GM12864 (cell line): Measurements from ENCODE around the gene CIPC.

Source experiments
- DNase-seq: peaks from one replicate; pipeline ENCODE4 v3.0.0-alpha.2; 2011; ENCODE audit warnings: low read depth
- H3K4me3 ChIP-seq: 2 replicates; pipeline ENCODE4 v1.5.1; 2011; ENCODE audit warnings: mild to moderate bottlenecking, low read depth, low read length, control low read depth
- CTCF ChIP-seq: IDR thresholded peaks from 2 replicates; pipeline ENCODE4 v1.5.1; 2011; ENCODE audit warnings: low read depth, mild to moderate bottlenecking, moderate library complexity, low read length, control low read depth, inconsistent platforms; ENCODE audit errors: missing control alignments

Gene CIPC

GRCh38 chr14:77074969-77075368 lies 23.1 kb upstream of the CIPC start:
- no peak for TF ChIP-seq CTCF
- no peak for DNase-seq

GRCh38 chr14:77076113-77076631 lies 21.9 kb upstream of the CIPC start:
- H3K4me3 ChIP-seq, result no peak overlapping the region
- DNase-seq, result no peak
- TF ChIP-seq CTCF, result no peak

More at GRCh38 chr14:77074969-77075368, 23.1 kb upstream of the CIPC start:
- H3K4me3 ChIP-seq, result no peak overlapping the region

GRCh38 chr14:77077040-77077439 lies 21.0 kb upstream of the CIPC start:
- no peak for TF ChIP-seq CTCF
- no peak for DNase-seq
- no peak overlapping the region for H3K4me3 ChIP-seq

- TF ChIP-seq CTCF, result no peak
- no peak overlapping the region for H3K4me3 ChIP-seq
- DNase-seq, result no peak
Measured at GRCh38 chr14:77082356-77082755, 15.7 kb upstream of the CIPC start.

GRCh38 chr14:77083082-77083481 lies 15.0 kb upstream of the CIPC start:
- no peak for DNase-seq
- no peak for TF ChIP-seq CTCF
- no peak overlapping the region for H3K4me3 ChIP-seq

GRCh38 chr14:77084985-77085384 lies 13.1 kb upstream of the CIPC start:
- no peak for TF ChIP-seq CTCF
- no peak overlapping the region for H3K4me3 ChIP-seq
- DNase-seq, result no peak

- no peak for DNase-seq
- no peak for TF ChIP-seq CTCF
- no peak overlapping the region for H3K4me3 ChIP-seq
Measured at GRCh38 chr14:77085538-77085937, 12.5 kb upstream of the CIPC start.
